ENCODE data around the gene FOXN3. TPM values are rescaled to one million over a fixed set of nuclear protein-coding genes. Genes with fewer than 3 reads are reported as not detected.

FOXN3 gene
- total RNA-seq, 1 donor from 2014 or later: 34.5 TPM

DNA sequence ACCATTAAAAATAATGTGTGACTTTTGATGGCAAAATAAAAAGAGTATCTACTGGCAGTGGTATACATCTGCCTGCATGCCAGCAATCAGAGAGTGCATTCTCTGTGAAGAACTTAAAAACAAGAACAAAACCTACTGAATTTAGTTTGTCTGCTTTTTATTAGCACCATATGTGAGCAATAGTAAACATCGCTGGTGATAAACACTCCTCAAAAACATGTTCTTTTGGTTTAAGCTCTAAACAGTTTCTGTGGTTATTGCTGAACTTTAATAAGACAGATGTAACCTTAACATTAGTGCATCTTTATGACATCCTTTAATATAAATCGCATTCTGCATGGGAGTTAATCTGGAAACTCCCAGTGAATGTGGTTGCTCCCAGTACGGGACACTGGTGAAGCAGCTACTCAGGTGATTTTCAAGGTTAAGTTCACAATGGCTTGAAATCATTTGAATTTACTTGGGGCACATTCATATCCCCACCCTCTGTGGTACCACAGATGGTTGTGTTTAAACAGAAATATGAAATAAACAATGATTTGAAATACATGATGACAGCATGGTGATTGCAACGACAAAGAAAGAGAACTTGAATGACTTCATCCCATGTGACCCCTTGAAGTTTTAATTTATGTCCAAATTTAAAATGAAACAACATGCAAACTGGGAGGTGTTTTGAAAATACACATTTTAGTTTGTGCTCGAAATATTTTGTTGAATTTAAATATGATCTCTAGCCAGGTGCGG, 285.9 kb downstream of the FOXN3 start:
- Histone ChIP-seq H3K36me3 (ENCODE audit: control insufficient read depth, insufficient read depth, low read length) (no peaks in the 10 kb centered on the region), H3K27me3 (ENCODE audit: control insufficient read depth, insufficient read depth, low read length) (no peaks in the 10 kb centered on the region), H3K4me3 (ENCODE audit: low read depth, low read length) (no peak overlapping the region)
- TF ChIP-seq, protein P1, sequence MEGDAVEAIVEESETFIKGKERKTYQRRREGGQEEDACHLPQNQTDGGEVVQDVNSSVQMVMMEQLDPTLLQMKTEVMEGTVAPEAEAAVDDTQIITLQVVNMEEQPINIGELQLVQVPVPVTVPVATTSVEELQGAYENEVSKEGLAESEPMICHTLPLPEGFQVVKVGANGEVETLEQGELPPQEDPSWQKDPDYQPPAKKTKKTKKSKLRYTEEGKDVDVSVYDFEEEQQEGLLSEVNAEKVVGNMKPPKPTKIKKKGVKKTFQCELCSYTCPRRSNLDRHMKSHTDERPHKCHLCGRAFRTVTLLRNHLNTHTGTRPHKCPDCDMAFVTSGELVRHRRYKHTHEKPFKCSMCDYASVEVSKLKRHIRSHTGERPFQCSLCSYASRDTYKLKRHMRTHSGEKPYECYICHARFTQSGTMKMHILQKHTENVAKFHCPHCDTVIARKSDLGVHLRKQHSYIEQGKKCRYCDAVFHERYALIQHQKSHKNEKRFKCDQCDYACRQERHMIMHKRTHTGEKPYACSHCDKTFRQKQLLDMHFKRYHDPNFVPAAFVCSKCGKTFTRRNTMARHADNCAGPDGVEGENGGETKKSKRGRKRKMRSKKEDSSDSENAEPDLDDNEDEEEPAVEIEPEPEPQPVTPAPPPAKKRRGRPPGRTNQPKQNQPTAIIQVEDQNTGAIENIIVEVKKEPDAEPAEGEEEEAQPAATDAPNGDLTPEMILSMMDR (IDR thresholded peaks at IDR 0.05; ENCODE audit: insufficient read depth, low read length, poor library complexity, severe bottlenecking): no peak
- DNase-seq (ENCODE audit: low read depth): no peak

DNA sequence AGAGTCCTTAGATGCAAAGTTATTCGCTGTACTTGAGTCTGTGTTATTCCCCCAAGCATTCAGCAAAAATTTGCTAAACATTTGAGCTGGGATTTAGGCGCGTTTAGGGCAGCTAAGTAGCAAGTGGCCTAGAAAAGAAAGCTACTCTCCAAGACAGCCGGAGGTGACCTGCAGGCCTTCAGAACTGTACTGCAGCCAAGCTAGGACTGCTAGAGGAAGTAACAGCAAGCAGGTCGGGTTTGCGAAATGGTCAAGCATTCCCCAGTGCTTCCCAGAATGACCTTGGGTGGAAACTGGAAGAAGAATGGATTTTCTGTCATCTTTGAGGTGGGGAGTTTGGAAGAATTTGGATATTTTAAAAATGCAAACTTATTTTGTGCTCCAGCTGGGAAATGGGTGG, 287.5 kb downstream of the FOXN3 start:
- peaks cover 4% of the 10 kb centered on the region for H3K27me3 ChIP-seq (ENCODE audit: control insufficient read depth, insufficient read depth, low read length)
- no peak for DNase-seq (ENCODE audit: low read depth)
- TF ChIP-seq, protein P1 (IDR thresholded peaks at IDR 0.05; ENCODE audit: insufficient read depth, low read length, poor library complexity, severe bottlenecking): no peak
- H3K4me3 ChIP-seq (ENCODE audit: low read depth, low read length): no peak overlapping the region
- no peaks in the 10 kb centered on the region for H3K36me3 ChIP-seq (ENCODE audit: control insufficient read depth, insufficient read depth, low read length)

DNA sequence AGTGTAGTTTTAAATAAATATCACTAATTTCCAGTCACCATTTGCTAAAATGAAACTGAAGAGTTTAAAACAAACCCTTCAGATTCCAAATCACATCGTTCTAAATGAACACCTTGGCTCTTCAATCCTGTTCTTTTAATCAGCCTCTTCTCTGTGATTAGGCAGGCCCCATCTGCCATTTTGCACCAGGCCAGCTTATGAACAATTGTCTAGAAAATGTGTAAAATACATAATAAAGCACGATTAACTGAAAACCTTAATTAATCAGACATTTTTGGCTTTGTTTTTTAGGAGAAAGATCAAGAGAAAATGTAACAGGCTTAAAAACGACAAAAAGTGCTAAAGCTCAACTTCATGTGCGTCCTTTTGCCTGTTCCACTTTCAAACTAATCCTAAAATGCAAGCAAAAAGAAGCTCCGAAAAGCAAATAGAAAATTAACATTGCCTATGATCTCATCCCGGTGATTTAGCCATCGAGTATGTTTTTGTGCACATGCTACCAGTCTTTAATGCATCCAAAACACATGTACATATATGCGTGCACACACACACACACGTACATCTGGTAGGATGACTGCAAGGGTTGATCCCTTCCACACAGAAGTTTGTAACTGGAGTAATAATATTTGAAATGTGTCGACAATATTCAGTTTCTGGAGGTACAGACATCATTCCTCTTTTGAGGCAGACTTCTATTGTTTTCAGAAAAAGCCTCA, 288.6 kb downstream of the FOXN3 start:
- no peaks in the 10 kb centered on the region for H3K36me3 ChIP-seq (ENCODE audit: control insufficient read depth, insufficient read depth, low read length)
- TF ChIP-seq, protein P1 (IDR thresholded peaks at IDR 0.05; ENCODE audit: insufficient read depth, low read length, poor library complexity, severe bottlenecking): no peak
- no peak for DNase-seq (ENCODE audit: low read depth)
- no peak overlapping the region for H3K4me3 ChIP-seq (ENCODE audit: low read depth, low read length)
- H3K27me3 ChIP-seq (ENCODE audit: control insufficient read depth, insufficient read depth, low read length): peaks cover 4% of the 10 kb centered on the region

DNA sequence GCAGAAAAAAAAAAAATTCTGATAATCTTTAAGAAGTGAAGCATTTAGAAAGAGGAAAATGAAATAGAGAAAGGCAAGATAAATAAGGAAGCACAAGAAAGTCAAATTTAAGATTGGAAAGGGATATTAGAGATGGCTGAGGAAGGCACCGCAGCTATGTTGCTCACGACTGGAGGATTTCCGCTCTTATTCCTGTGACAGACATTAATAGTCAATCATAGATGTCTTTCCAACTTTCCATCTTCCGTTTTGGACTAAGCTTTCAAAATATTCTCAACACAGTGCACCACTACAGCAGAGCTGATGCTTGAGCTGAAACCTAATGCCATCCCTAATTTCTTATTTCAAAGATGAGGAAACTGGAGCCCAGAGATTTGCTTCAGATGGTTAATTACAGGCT, 290.6 kb downstream of the FOXN3 start:
- TF ChIP-seq, protein P1 (IDR thresholded peaks at IDR 0.05; ENCODE audit: insufficient read depth, low read length, poor library complexity, severe bottlenecking): no peak
- Histone ChIP-seq H3K36me3 (ENCODE audit: control insufficient read depth, insufficient read depth, low read length) (no peaks in the 10 kb centered on the region), H3K4me3 (ENCODE audit: low read depth, low read length) (no peak overlapping the region), H3K27me3 (ENCODE audit: control insufficient read depth, insufficient read depth, low read length) (peaks cover 6% of the 10 kb centered on the region)
- no peak for DNase-seq (ENCODE audit: low read depth)

DNA sequence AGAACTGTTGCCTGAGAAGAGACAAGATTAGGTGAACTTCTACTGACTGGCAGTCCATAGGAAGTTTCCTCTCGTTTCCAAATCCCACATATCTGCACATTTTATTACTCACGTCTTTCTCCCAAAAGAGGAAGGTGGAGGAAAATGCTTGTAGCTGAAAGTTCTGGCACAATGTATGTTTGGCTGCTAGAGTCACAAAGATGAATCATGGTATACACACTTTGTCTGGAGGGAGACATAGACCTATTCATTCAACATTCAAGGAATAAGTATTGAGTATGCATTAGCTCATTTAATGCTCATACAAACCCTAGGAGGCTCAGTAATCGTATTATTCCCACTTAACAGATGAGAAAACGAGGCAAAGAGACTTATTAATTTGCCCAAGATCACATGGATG, 291.8 kb downstream of the FOXN3 start:
- DNase-seq (ENCODE audit: low read depth): no peak
- H3K27me3 ChIP-seq (ENCODE audit: control insufficient read depth, insufficient read depth, low read length): peaks cover 6% of the 10 kb centered on the region
- H3K36me3 ChIP-seq (ENCODE audit: control insufficient read depth, insufficient read depth, low read length): no peaks in the 10 kb centered on the region
- H3K4me3 ChIP-seq (ENCODE audit: low read depth, low read length): no peak overlapping the region
- TF ChIP-seq, protein P1 (IDR thresholded peaks at IDR 0.05; ENCODE audit: insufficient read depth, low read length, poor library complexity, severe bottlenecking): no peak

All from kidney epithelial cell (primary cell).